ENCODE data around the gene PSMA3.

PSMA3 gene

GRCh38 chr14:58272588-58273372 is 28.1 kb downstream of the PSMA3 start:
- peak; percentile 8 for DNase-seq

DNA sequence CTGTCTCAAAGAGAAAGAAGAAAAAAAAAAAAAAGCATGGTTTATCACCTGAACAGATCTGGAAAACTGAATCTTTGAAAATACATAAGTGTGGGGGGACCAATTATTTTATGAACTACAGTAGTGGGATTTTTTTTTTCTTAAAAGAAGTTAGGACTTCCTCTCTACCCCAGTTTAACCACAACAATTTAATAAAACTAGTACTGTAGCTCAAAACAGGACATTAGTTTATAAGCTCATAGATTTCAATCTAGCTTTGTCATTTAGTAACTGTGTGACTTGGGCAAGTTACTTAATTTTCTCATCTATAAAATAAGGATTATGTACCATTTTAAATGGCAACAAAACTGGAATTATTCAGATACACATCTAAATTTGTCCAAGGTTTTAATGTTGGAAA is 30.2 kb downstream of the PSMA3 start:
- no peak for DNase-seq

- no peak for DNase-seq
Observed at GRCh38 chr14:58275527-58276190, 31.0 kb downstream of the PSMA3 start.

DNA sequence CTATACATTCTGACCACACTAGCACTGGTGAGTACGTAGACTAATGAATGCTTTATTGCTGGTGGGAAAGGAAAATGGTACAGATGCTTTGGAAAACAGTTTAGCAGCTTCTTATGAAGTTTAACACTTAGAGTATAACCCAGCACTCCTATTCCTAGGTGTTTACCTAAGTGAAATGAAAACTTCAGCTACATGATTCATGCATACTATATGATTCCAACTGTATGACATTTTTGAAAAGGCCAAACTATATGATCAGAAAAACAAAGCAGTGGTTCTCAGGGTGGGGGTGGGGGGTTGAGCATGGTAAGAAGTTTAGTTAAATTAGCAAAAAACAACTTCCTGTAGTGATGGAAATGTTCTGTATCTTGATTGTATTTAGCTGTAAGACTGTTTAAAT is 31.6 kb downstream of the PSMA3 start:
- no peak for DNase-seq

GRCh38 chr14:58278177-58278576 is 33.5 kb downstream of the PSMA3 start:
- no peak for DNase-seq

DNA sequence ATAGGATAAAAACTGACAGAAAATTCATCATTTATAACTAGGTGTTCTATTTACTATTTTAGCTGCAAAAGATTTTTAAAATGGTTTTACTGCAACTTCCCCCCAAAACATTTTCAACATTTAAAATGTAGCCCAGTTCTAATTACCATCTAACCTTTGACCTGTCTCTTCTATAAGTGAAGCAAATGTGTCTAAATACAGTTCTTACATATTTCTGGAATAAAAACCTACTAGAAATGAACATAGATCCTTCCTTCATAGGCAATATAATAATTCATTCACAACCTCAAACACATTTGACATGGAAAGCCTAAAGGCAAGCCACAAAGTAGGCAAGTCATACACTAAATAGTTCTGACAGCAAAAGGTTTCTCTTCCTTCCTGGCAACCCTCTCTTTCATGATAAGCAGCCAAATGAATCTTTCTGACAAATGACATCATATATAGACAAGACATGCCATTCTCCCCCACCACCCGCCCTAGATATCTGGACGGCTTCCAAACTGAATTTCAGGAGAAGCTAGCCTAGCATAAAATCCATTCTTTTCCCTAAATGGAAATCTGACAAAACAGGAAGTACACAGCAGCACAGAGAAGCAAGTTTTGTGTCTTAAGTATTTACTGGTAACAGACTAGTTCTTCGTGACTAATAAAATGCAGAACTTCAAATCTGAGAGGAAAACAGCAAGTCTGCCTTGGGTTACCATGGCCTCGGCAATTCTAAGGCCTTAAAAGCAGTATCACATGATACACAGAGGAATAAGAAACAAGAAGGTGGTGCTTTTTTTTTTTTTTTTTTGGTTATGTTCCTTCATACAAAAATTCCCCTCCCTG is 36.5 kb downstream of the PSMA3 start:
- peak; percentile 96 for DNase-seq

- DNase-seq = no peak
Observed at GRCh38 chr14:58281969-58282368, 37.3 kb downstream of the PSMA3 start.

GRCh38 chr14:58282925-58283593 is 38.4 kb downstream of the PSMA3 start:
- DNase-seq = no peak

DNA sequence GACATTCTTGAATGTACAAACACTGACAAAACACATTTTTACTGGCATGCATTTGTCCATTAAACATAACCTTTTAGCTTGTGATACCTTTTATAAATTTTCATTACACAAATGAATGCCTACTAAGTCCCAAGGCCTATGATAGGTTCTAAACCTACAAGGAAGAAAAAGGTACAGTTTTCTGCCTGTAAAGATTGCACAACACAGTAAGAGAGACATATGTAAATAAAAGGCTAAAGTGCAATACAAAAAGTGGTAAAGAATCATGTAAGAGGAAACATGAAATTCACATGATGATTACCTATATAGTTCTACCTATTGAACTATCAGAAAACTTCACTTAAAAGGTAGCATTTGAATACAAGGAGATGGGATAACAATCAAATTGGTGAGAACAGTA is 39.1 kb downstream of the PSMA3 start:
- no peak for DNase-seq

DNA sequence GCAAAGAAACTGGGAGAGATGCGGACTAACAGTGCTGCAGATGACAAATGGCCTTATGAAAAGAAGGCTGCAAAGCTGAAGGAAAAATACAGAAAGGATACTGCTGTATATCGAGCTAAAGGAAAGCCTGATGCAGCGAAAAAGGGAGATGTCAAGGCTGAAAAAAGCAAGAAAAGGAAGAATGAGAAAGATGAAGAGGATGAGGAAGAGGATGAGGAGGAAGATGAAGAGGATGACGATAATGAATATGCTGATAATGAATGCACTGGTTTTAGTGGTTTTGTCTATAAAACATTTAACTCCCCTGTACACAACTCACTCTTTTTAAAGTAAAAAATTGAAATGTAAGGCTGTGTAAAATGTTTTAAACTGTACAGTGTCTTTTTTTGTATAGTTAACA is 40.5 kb downstream of the PSMA3 start:
- no peak for DNase-seq

- DNase-seq = no peak
Observed at GRCh38 chr14:58287607-58288042, 43.0 kb downstream of the PSMA3 start.

DNA sequence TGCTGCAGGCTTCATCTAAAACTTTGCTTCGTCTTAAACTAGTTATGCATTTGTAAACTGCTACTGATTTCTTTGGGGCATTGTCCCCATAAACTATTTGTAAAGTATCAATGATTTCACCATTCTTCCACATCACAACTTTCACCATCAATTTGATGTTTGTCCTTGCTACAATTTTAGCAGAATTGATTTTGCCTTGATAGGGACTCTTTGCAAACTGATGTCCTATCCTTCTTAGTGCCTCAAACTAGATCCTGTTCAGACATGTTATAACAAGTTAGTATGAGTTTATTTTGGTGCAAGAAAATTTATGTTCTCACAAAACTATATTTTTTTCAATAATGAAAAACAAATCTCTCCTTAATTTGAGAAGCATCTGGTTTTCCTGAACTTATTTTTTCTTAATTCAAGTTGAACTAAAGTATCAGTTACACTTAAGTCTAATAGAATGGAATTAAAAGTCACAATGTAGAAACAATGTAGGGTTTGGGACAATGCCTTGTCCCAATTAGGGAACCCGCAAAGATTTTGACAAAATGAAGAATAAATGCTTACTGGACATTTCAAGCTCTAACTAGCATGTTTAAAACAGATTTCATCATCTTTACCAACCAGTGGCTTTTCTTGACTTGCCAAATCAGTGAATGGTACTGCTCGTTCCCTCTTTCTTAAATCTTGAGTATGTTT is 43.6 kb downstream of the PSMA3 start:
- no peak for DNase-seq

DNA sequence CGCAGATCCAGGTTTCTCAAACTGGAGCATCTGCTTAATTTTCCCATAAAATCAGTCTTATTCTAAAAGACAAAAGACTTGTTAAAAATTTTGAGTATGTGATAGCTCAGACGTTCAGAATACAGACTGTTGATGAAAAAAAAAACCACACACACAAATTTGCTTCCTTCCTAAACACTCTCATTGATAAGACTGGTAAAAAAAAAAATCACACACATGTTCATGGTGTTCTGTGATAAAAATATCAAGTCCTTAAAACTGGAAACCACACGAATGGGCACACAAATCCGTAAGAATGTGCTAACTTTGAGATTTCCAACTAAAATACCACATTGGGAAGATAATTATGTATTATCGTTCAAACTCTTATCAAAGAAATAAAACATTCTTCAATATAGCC is 47.0 kb downstream of the PSMA3 start:
- no peak for DNase-seq

GRCh38 chr14:58292187-58292586 is 47.5 kb downstream of the PSMA3 start:
- peak; percentile 60 for DNase-seq

DNA sequence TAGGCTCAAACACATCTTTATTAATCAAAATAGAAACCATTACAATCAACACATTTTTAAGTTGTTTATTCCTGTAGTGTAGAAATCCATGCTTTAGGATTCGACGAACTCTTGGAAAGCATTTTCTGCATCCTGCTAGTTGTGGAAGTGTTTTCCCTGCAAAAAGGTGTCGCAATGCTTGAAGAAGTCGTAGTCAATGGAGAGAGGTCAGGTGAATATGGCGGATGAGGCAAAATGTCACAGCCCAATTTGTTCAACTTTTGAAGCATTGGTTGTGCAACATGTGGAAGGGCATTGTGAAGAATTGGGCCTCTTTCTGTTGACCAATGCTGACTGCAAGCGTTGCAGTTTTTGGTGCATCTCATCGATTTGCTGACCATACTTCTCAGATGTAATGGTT is 49.6 kb downstream of the PSMA3 start:
- DNase-seq = no peak

DNA sequence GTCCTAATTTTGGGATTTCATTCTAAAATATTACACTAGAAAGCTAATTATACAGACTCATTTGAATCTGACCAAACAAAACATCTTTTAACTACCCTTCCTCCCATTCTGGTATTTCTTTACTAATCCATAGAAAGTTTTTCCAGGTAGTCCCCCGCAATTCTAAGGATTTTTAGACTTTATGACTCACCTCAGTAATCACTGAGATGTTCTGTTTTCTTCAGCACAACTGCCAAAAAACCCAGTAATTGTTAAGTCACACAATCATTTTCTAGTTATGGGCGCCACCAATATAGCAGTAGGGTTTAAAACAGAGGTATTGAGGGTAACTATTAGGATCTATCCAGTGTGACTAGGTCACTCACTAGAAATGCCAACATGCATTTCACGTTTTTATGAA is 52.1 kb downstream of the PSMA3 start:
- no peak for DNase-seq

DNA sequence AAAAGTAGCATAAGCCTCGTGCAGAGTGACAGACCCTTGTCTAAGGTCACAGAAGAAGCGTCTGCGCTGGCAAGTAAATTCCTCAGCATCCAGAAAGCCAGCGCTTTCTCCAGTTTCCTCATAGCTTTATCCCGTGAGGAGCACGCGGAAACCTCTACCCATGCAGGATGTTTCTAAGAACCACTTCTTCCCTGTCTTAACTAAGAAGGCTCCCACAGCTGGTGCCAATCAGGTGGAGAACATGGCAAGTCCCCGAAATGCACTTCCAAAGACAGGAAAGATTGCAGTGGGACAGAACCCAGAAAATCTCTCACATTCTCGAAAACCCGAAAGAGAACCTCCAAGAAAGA is 52.7 kb downstream of the PSMA3 start:
- DNase-seq = no peak

- DNase-seq = peak; percentile 100
Observed at GRCh38 chr14:58297762-58298476, 53.3 kb downstream of the PSMA3 start.

DNA sequence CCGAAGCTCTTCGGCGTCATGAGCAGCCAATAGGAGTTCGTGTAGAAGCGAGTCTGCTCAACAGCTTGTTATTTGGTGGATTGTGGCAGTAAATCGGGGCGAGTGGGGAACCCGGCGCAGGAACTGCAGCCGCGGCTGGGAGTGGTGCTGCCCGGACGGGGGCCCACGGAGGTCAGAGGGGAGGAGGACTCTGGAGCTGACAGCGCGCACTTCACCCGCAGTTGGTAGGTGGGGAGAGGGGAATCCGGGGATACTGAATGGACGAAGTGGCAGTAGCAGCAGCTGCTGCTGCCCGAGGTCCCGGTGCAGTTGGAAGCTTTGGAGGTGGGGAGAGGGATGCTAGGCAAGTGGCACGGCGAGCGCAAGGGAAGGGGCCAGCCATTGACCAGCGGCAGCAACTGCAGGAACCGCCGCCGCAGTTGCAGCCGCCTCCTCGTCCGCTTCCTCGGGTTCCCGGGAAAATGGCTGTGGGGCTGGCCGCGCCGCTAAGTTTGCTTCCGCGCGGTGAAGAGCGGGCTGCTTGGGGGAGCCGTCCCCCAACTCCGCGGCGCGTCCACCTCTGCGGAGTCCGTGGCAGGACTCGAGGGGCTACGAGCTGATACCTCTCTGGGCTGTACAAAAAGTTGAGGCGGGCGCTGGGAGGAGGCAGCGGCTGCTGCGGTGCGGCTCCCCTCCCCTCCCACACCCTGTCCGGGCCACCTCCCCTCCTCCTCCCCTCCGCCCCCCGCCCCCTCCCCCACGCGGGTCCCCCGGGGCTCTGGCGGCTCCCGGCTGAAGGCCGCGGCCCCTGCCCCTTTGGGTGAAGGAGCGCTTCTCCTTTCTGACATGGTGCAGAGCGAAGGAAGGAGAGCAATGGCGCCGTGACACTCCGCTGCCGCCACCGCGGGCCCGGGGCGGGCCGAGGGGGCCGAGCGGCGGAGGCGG is 54.1 kb downstream of the PSMA3 start, which contains the start of gene ARID4A:
Gene ARID4A, plus strand, starts transcription at position 79 of the 924 bp plus-strand sequence. CDS start 1,300 bp downstream, outside the sequence.
- no peak for DNase-seq

Measured in fibroblast of skin of abdomen (primary cell).